ENCODE measurements around the gene PLEKHM3.

GRCh38 chr2:207903236-207903635 lies 122.1 kb downstream of the PLEKHM3 start:
- TF ChIP-seq CTCF (conservative IDR thresholded peaks at IDR 0.05; ENCODE audit: low read length) (no peak), EZH2phosphoT487 (IDR thresholded peaks at IDR 0.05; ENCODE audit: borderline replicate concordance) (no peak)
